Ishikawa (cell line): ENCODE measurements around the gene CHADL.

Source experiments
- CREB1 ChIP-seq: IDR thresholded peaks from 2 replicates; pipeline ENCODE4 v1.6.1; 2012; ENCODE audit warnings: low read depth
- EP300 ChIP-seq: IDR thresholded peaks from 2 replicates; pipeline ENCODE4 v1.6.1; 2012; ENCODE audit warnings: borderline replicate concordance
- FOXM1 ChIP-seq: IDR thresholded peaks from 2 replicates; pipeline ENCODE4 v1.6.1; 2012; ENCODE audit warnings: low read depth, borderline replicate concordance
- NFIC ChIP-seq: IDR thresholded peaks from 2 replicates; pipeline ENCODE4 v1.6.1; 2012
- RAD21 ChIP-seq: IDR thresholded peaks from 2 replicates; pipeline ENCODE4 v1.6.1; 2012; ENCODE audit warnings: low read depth
- TAF1 ChIP-seq: IDR thresholded peaks from 2 replicates; pipeline ENCODE4 v1.6.1; 2012; ENCODE audit warnings: low read depth, mild to moderate bottlenecking
- TEAD4 ChIP-seq: IDR thresholded peaks from 2 replicates; pipeline ENCODE4 v1.6.1; 2012
- YY1 ChIP-seq: IDR thresholded peaks from 2 replicates; pipeline ENCODE4 v1.6.1; 2012; ENCODE audit warnings: low read depth
- ZBTB7A ChIP-seq: IDR thresholded peaks from 2 replicates; pipeline ENCODE4 v1.6.1; 2012; ENCODE audit warnings: low read depth
- TF ChIP-seq, protein P1 (sequence below): IDR thresholded peaks from 2 replicates; pipeline ENCODE4 v1.6.1; 2012; ENCODE audit warnings: low read depth, mild to moderate bottlenecking

DNA sequence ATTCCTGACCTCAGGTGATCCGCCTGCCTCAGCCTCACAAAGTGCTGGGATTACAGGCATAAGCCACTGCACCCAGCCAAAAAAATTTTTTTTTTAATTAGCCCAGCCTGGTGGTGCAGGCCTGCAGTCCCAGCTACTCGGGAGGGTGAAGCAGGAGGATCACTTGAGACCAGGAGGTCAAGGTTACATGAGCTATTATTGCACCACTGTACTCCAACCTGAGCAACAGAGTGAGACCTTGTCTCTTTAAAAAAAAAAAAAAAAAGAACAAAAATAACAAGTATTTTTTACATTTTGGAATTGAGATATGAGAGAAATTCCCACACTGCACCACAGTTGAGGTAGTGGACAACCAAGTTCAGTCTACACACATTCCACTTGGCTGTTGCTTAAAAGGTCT lies 49.3 kb downstream of the CHADL start:
- TF ChIP-seq, protein P1, sequence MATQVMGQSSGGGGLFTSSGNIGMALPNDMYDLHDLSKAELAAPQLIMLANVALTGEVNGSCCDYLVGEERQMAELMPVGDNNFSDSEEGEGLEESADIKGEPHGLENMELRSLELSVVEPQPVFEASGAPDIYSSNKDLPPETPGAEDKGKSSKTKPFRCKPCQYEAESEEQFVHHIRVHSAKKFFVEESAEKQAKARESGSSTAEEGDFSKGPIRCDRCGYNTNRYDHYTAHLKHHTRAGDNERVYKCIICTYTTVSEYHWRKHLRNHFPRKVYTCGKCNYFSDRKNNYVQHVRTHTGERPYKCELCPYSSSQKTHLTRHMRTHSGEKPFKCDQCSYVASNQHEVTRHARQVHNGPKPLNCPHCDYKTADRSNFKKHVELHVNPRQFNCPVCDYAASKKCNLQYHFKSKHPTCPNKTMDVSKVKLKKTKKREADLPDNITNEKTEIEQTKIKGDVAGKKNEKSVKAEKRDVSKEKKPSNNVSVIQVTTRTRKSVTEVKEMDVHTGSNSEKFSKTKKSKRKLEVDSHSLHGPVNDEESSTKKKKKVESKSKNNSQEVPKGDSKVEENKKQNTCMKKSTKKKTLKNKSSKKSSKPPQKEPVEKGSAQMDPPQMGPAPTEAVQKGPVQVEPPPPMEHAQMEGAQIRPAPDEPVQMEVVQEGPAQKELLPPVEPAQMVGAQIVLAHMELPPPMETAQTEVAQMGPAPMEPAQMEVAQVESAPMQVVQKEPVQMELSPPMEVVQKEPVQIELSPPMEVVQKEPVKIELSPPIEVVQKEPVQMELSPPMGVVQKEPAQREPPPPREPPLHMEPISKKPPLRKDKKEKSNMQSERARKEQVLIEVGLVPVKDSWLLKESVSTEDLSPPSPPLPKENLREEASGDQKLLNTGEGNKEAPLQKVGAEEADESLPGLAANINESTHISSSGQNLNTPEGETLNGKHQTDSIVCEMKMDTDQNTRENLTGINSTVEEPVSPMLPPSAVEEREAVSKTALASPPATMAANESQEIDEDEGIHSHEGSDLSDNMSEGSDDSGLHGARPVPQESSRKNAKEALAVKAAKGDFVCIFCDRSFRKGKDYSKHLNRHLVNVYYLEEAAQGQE = no peak
- TF ChIP-seq EP300 (no peak), FOXM1 (no peak), NFIC (no peak), TAF1 (no peak), TEAD4 (no peak), RAD21 (no peak), CREB1 (no peak), ZBTB7A (no peak), YY1 (no peak)
